ENCODE measurements around the gene CXCR4. TPM values are rescaled to one million over a fixed set of nuclear protein-coding genes. Genes with fewer than 3 reads are reported as not detected.
A peak's percentile ranks its signal among the peaks of the same experiment; 100 is the strongest.

The CXCR4 gene
- total and polyA plus RNA-seq, 7 donors = 5.0 to 255 (median 6.6) TPM

GRCh38 chr2:136118819-136119716 is 1.1 kb upstream of the CXCR4 start:
- peak; percentile 69 for DNase-seq
- Histone ChIP-seq H3K4me1 (peaks cover 0 to 39% (median 35%) of the 10 kb centered on the region in 4 donors), H3K27me3 (peaks cover 19 to 80% (median 46%) of the 10 kb centered on the region in 3 donors), H3K4me3 (peak overlapping the region in 3 of 4 donors; percentile 31 to 53 (median 53)), H3K9me3 (no peaks in the 10 kb centered on the region), H3K27ac (peak overlapping the region in 1 of 4 donors; percentile 67), H3K36me3 (no peaks in the 10 kb centered on the region)
- WGBS, 2 donors = 1% methylated on average over 52 of the region's 52 CpGs
- intact Hi-C loops (cut with DNase I) = loop anchor here (5.0 to 10.0 kb wide), 2 partner anchors 207 to 266 kb away; no protein-coding TSS in a partner anchor
- TF ChIP-seq EP300 (IDR thresholded peaks at IDR 0.05) (no peak), POLR2AphosphoS5 (IDR thresholded peaks at IDR 0.05) (peak in 1 of 4 donors; percentile 16)

GRCh38 chr2:136117391-136117841 is 533 bp downstream of the CXCR4 start:
- TF ChIP-seq CTCF (IDR thresholded peaks at IDR 0.05) (no peak), POLR2AphosphoS5 (IDR thresholded peaks at IDR 0.05) (no peak), EP300 (IDR thresholded peaks at IDR 0.05) (no peak), POLR2A (IDR thresholded peaks at IDR 0.05) (no peak)
- Histone ChIP-seq H3K27me3 (peaks cover 19 to 87% (median 53%) of the 10 kb centered on the region in 3 donors), H3K4me1 (peaks cover 0 to 39% (median 35%) of the 10 kb centered on the region in 4 donors), H3K9me3 (no peaks in the 10 kb centered on the region), H3K4me3 (peak overlapping the region; percentile 20 to 53 (median 42)), H3K36me3 (no peaks in the 10 kb centered on the region), H3K27ac (peak overlapping the region in 2 of 4 donors; percentile 60 to 67)
- DNase-seq = no peak
- intact Hi-C loops (cut with DNase I) = loop anchor here (5.0 to 10.0 kb wide), 2 partner anchors 205 to 267 kb away; no protein-coding TSS in a partner anchor
- 0 to 1% methylated on average over 35 of the region's 35 CpGs for WGBS, 2 donors

DNA sequence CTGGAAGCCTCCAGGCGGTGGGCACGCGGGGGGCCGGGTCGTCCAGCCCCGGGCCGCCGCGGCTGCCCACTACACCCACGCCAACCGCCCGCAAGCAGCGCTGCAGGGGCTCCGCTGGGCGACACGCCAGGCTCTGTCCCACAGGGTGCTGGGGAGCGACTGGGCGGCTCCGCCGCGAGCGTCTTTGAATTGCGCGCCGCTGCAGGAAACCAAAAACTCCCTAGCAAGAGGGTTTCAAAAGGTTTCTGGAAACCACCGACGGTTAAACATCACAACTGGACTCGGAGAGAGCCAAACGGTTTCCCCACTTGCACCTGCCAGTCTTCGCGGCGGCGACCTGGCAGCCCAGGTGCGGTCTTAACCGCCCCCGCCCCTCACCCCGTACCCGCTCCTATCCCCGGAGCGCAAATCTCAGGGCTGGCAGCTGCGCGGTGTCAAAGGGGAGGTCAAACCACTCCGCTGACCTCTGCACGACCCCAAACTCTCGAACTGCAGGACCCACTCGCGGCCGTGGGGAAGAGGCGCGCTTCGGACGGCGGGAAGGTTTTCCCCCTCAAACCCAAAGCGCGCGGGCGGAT is 1.0 kb downstream of the CXCR4 start:
- Histone ChIP-seq H3K27me3 (peaks cover 19 to 91% (median 53%) of the 10 kb centered on the region in 3 donors), H3K36me3 (no peaks in the 10 kb centered on the region), H3K9me3 (no peaks in the 10 kb centered on the region), H3K27ac (peak overlapping the region in 2 of 4 donors; percentile 60 to 67), H3K4me1 (peaks cover 0 to 39% (median 35%) of the 10 kb centered on the region in 4 donors), H3K4me3 (peak overlapping the region; percentile 20 to 53 (median 42))
- 1% methylated on average over 57 of the region's 57 CpGs for WGBS, 2 donors
- TF ChIP-seq POLR2A (IDR thresholded peaks at IDR 0.05) = no peak
- TF ChIP-seq POLR2AphosphoS5 (IDR thresholded peaks at IDR 0.05) = peak in 1 of 4 donors; percentile 7
- intact Hi-C loops (cut with DNase I) = loop anchor here (5.0 to 10.0 kb wide), 2 partner anchors 205 to 268 kb away; no protein-coding TSS in a partner anchor
- DNase-seq = no peak

DNA sequence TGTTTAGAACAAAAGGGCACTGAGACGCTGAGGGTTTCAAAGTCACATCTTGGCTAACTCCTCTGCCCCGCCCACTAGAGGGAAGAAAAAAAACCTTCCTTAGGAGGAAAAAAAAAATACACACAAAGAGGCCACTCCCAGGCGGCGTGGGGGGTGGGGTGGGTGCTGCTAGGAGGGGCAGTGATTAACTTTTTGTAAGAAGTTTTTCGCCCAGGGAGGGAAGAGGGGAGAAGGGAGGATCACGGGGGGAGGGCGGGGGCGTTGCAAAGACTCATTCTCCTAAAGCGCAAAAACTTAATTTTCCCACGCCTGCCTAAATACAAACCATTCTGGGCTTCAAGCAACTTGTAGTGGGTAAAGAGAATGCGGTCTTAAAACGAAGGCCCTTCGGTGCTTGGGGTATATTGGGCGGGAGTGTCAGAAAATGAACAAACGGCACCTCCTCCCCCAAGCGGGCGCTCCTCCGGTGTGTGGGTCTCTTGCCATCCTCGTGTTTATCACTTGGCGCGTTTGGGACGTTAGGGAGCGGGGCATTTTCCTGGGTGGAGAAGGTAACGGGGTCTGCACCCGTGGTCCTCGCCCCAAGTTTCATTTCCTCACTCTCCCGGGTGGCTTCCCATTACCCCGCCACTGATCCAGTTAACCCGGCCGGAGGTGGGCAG is 1.7 kb downstream of the CXCR4 start:
- WGBS, 2 donors = 1% methylated on average over 30 of the region's 30 CpGs
- Histone ChIP-seq H3K27me3 (peaks cover 19 to 86% (median 53%) of the 10 kb centered on the region in 3 donors), H3K9me3 (no peaks in the 10 kb centered on the region), H3K4me3 (peak overlapping the region; percentile 20 to 53 (median 42)), H3K27ac (peak overlapping the region in 2 of 4 donors; percentile 60 to 67), H3K36me3 (no peaks in the 10 kb centered on the region), H3K4me1 (peaks cover 0 to 39% (median 35%) of the 10 kb centered on the region in 4 donors)
- peak; percentile 68 for DNase-seq
- TF ChIP-seq POLR2A (IDR thresholded peaks at IDR 0.05) = no peak
- no peak for TF ChIP-seq EP300 (IDR thresholded peaks at IDR 0.05)
- TF ChIP-seq POLR2AphosphoS5 (IDR thresholded peaks at IDR 0.05) = peak in 1 of 4 donors; percentile 12
- intact Hi-C loops (cut with DNase I) = loop anchor here (5.0 to 10.0 kb wide), 2 partner anchors 204 to 269 kb away; no protein-coding TSS in a partner anchor

DNA sequence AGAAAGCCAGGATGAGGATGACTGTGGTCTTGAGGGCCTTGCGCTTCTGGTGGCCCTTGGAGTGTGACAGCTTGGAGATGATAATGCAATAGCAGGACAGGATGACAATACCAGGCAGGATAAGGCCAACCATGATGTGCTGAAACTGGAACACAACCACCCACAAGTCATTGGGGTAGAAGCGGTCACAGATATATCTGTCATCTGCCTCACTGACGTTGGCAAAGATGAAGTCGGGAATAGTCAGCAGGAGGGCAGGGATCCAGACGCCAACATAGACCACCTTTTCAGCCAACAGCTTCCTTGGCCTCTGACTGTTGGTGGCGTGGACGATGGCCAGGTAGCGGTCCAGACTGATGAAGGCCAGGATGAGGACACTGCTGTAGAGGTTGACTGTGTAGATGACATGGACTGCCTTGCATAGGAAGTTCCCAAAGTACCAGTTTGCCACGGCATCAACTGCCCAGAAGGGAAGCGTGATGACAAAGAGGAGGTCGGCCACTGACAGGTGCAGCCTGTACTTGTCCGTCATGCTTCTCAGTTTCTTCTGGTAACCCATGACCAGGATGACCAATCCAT is 2.7 kb downstream of the CXCR4 start:
- WGBS, 2 donors = 83 to 92% methylated on average over 12 of the region's 12 CpGs
- Histone ChIP-seq H3K27ac (no peak overlapping the region), H3K27me3 (peaks cover 19 to 76% (median 45%) of the 10 kb centered on the region in 3 donors), H3K4me1 (peaks cover 0 to 39% (median 35%) of the 10 kb centered on the region in 4 donors), H3K9me3 (no peaks in the 10 kb centered on the region), H3K36me3 (no peaks in the 10 kb centered on the region), H3K4me3 (peak overlapping the region in 1 of 4 donors; percentile 53)
- no peak for DNase-seq
- intact Hi-C loops (cut with DNase I) = loop anchor here (5.0 to 10.0 kb wide), 2 partner anchors 203 to 270 kb away; no protein-coding TSS in a partner anchor
- TF ChIP-seq POLR2A (IDR thresholded peaks at IDR 0.05) (no peak), CTCF (IDR thresholded peaks at IDR 0.05) (no peak), POLR2AphosphoS5 (IDR thresholded peaks at IDR 0.05) (no peak), EP300 (IDR thresholded peaks at IDR 0.05) (no peak)

Measured in sigmoid colon (tissue), 7 donors.